HepG2 (cell line): ENCODE results near the gene CDX1. TPM values are rescaled to one million over a fixed set of nuclear protein-coding genes. Genes with fewer than 3 reads are reported as not detected.

Experiments used
- ESRRA ChIP-seq: sonication (generic); formaldehyde crosslinking; IDR thresholded peaks from 2 replicates; pipeline ENCODE4 v1.5.1; 2020; ENCODE audit warnings: mild to moderate bottlenecking, low read depth, missing genetic modification reagents
- USF2 ChIP-seq, 2 experiments: sonication (generic) in 1 of 2; formaldehyde crosslinking in 1 of 2; IDR thresholded peaks; 2 replicates each; pipeline versions ENCODE4 v1.5.1 to v1.6.1; 2011 to 2020; ENCODE audit warnings: borderline replicate concordance in 1 of 2, low read depth in 1 of 2, low read length in 1 of 2, mild to moderate bottlenecking in 1 of 2, missing genetic modification reagents in 1 of 2, moderate library complexity in 1 of 2
- ZNF318 ChIP-seq: sonication (generic); formaldehyde crosslinking; IDR thresholded peaks from 2 replicates; pipeline ENCODE4 v1.4.0; 2020; ENCODE audit warnings: mild to moderate bottlenecking, missing genetic modification reagents
- polyA plus RNA-seq, 8 experiments: library from polyadenylated mRNA; depleted of rRNA in 3 of 8; stranded (reverse) in 7 of 8; unstranded in 1 of 8; fragments of >200 nt; fragmentation: Illumina TruSeq in 4 of 8; extraction: Trizol in 4 of 8; gene quantifications; 2 replicates each; pipeline versions ENCODE4 v1.2.1 to v1.2.3, GENCODE V29; 2011 to 2016; ENCODE audit warnings: low read depth in 4 of 8, missing spikeins in 1 of 8, mixed read lengths in 1 of 8; ENCODE audit not compliant: insufficient read depth in 1 of 8
- total RNA-seq, 5 experiments: library from RNA; depleted of rRNA; stranded (reverse); fragments of >200 nt; fragmentation: Illumina TruSeq; extraction: Trizol; gene quantifications; 2 replicates each; pipeline ENCODE4 v1.2.3, GENCODE V29; 2016; ENCODE audit warnings: low read depth in 1 of 5

CDX1 gene
- total and polyA plus RNA-seq, 2 of the 13 experiments (the other 11 are each of a cell fraction or from before 2014, with no cell fraction given), result not detected

- TF ChIP-seq USF2 (IDR thresholded peaks at IDR 0.05; ENCODE audit: low read depth, low read length), result no peak
- no peak for TF ChIP-seq USF2 (CRISPR knock-in tag; IDR thresholded peaks at IDR 0.05; ENCODE audit: borderline replicate concordance)
- no peak for TF ChIP-seq ESRRA
- no peak for TF ChIP-seq ZNF318
These were observed 32.9 kb upstream of the CDX1 start (continued) for GRCh38 chr5:150133581-150134197.
